ENCODE measurements around the gene RUNX1. TPM values are rescaled to one million over a fixed set of nuclear protein-coding genes. Genes with fewer than 3 reads are reported as not detected.

Gene RUNX1
- total RNA-seq, 2 donors from 2014 or later, result 112 to 136 TPM

DNA sequence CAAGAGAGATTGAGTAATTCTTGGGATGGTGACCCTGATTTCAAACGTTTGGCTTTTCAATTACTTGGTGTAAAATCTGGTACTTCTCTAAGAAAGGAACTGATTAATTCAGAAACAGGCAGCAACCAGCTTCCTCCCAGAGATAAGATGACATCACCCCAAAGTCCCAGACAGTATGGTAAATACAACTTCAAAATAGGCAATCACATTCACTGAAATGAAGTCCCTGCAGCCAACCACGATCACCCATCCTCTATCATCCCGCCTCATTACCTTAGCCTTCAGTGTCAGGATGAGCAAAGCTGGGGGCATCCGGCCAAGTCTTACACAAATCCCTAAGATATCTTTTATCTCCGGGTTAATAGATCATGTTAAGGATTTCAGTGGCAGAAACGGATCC lies 26.4 kb upstream of the RUNX1 start:
- peak; percentile 76 for ATAC-seq (replicated peaks)
- no peak overlapping the region for H3K4me3 Mint-ChIP-seq
- peaks cover 6% of the 10 kb centered on the region for H3K9me3 Mint-ChIP-seq
- no peaks in the 10 kb centered on the region for H3K36me3 Mint-ChIP-seq (ENCODE audit: low read depth)
- H3K4me1 Mint-ChIP-seq, result peaks cover 11% of the 10 kb centered on the region
- H3K27me3 Mint-ChIP-seq, result no peaks in the 10 kb centered on the region
- H3K27ac Mint-ChIP-seq, result no peak overlapping the region

GRCh38 chr21:35072960-35073359 lies 23.9 kb upstream of the RUNX1 start:
- ATAC-seq (replicated peaks), result no peak
- H3K27me3 Mint-ChIP-seq, result no peaks in the 10 kb centered on the region
- peaks cover 7% of the 10 kb centered on the region for H3K4me1 Mint-ChIP-seq
- H3K4me3 Mint-ChIP-seq, result no peak overlapping the region
- H3K27ac Mint-ChIP-seq, result no peak overlapping the region
- H3K9me3 Mint-ChIP-seq, result peaks cover 6% of the 10 kb centered on the region
- H3K36me3 Mint-ChIP-seq (ENCODE audit: low read depth), result no peaks in the 10 kb centered on the region

GRCh38 chr21:35072557-35072956 lies 23.5 kb upstream of the RUNX1 start:
- H3K4me3 Mint-ChIP-seq, result no peak overlapping the region
- no peak overlapping the region for H3K27ac Mint-ChIP-seq
- peaks cover 6% of the 10 kb centered on the region for H3K4me1 Mint-ChIP-seq
- no peaks in the 10 kb centered on the region for H3K36me3 Mint-ChIP-seq (ENCODE audit: low read depth)
- peaks cover 6% of the 10 kb centered on the region for H3K9me3 Mint-ChIP-seq
- ATAC-seq (replicated peaks), result no peak
- H3K27me3 Mint-ChIP-seq, result no peaks in the 10 kb centered on the region

DNA sequence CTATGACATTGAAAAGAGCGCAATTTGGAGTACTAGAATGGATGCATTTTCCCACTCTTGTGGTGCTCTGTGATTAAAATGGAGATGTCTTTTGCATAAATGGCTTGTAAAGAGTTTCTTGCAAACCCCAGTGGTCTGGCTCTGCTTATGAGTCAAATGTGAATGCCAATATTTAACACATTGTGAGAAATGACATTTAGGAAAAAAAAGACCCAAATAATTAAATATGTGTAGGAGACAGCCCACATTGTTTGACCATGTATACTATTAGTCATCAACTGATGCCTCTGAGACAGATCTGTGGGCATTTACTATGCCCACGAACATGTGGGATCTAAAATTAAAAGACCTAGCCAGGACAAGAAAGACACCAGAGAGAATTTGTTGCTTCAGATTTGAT lies 22.2 kb upstream of the RUNX1 start:
- Mint-ChIP-seq H3K36me3 (ENCODE audit: low read depth) (no peaks in the 10 kb centered on the region), H3K27ac (no peak overlapping the region), H3K4me1 (peaks cover 6% of the 10 kb centered on the region), H3K4me3 (no peak overlapping the region), H3K9me3 (peaks cover 6% of the 10 kb centered on the region), H3K27me3 (no peaks in the 10 kb centered on the region)
- ATAC-seq (replicated peaks), result peak; percentile 55

- Mint-ChIP-seq H3K4me3 (no peak overlapping the region), H3K4me1 (peaks cover 2% of the 10 kb centered on the region), H3K36me3 (ENCODE audit: low read depth) (no peaks in the 10 kb centered on the region), H3K9me3 (peaks cover 6% of the 10 kb centered on the region), H3K27me3 (no peaks in the 10 kb centered on the region), H3K27ac (no peak overlapping the region)
- ATAC-seq (replicated peaks), result no peak
These were observed 21.3 kb upstream of the RUNX1 start for GRCh38 chr21:35070436-35070835.

DNA sequence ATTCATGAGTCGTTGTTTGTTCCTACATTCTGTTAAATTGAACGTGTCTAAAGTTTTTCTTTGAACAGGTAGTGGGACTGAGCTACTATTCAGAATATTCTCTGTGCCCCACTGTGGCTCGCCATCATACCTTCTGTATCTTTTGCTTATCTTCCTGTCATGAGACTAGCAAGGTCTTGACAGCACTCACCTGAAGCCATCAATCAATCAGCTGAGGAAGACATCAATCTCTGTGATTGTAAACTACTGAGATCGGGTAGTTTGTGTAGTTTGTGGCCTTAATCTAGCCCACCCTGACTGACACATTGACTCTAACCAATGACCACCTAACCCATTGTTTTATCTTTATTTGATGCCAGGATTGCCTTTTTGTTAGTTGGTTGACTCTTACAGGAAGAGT lies 17.7 kb upstream of the RUNX1 start:
- Mint-ChIP-seq H3K36me3 (ENCODE audit: low read depth) (no peaks in the 10 kb centered on the region), H3K4me1 (peaks cover 5% of the 10 kb centered on the region), H3K27ac (no peak overlapping the region), H3K9me3 (no peaks in the 10 kb centered on the region), H3K27me3 (no peaks in the 10 kb centered on the region), H3K4me3 (no peak overlapping the region)
- no peak for ATAC-seq (replicated peaks)

DNA sequence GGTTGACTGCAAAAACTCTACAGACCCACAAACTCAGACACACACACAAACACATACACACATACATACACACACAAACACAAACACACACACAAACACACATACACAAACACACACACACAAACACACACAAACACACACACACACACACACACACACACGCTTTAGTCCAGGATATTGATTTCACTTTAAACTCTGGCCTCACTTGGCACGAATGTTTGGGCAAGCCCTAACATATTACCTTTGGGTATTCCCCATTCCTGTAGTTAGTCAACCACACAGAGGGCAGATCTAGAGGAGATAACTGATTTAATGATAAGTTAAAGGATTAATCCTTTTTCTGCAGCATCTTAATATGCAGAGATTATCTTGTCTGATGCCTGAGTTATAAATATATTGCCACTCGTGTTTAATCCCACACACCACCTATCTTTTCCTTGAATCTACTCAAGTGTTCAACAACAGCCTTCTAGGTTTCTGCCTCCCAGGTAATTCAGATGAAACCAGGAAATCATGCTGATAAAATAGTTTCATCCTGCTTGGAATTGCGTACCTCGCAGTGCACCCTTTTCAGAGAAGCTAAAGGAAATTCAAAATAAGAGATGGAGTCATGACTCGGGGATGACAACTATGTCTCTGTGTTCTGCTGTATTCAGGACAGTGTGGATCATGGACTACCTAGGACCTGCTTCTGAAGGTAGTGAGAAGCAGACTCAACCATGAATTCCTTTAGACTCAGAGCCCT lies 14.5 kb upstream of the RUNX1 start:
- Mint-ChIP-seq H3K4me3 (peak overlapping the region; percentile 24), H3K4me1 (peaks cover 8% of the 10 kb centered on the region), H3K27me3 (no peaks in the 10 kb centered on the region), H3K36me3 (ENCODE audit: low read depth) (no peaks in the 10 kb centered on the region), H3K9me3 (no peaks in the 10 kb centered on the region), H3K27ac (peak overlapping the region; percentile 51)
- peak; percentile 73 for ATAC-seq (replicated peaks)

- no peak for ATAC-seq (replicated peaks)
- Mint-ChIP-seq H3K27ac (no peak overlapping the region), H3K4me3 (no peak overlapping the region), H3K4me1 (peaks cover 20% of the 10 kb centered on the region), H3K9me3 (no peaks in the 10 kb centered on the region), H3K27me3 (no peaks in the 10 kb centered on the region), H3K36me3 (ENCODE audit: low read depth) (no peaks in the 10 kb centered on the region)
These were observed 12.9 kb upstream of the RUNX1 start for GRCh38 chr21:35062016-35062415.

DNA sequence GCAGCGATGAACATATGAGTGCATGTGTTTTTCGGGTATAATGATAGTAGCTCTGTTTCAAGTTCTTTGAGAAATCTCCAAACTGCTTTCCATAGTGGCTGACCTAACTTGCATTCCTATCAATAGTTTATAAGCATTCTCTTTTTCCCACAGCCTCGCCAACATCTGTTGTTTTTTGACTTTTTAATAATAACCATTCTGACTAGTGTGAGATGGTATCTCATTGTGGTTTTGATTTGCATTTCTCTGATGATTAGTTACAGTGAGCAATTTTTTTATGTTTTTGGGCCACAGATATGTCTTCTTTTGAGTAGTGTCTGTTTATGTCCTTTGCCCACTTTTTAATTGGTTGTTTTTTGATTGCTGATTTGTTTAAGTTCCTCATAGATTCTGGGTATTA lies 10.6 kb upstream of the RUNX1 start:
- H3K36me3 Mint-ChIP-seq (ENCODE audit: low read depth), result no peaks in the 10 kb centered on the region
- peaks cover 22% of the 10 kb centered on the region for H3K4me1 Mint-ChIP-seq
- H3K4me3 Mint-ChIP-seq, result peak overlapping the region; percentile 29
- H3K9me3 Mint-ChIP-seq, result no peaks in the 10 kb centered on the region
- ATAC-seq (replicated peaks), result peak; percentile 55
- H3K27ac Mint-ChIP-seq, result no peak overlapping the region
- H3K27me3 Mint-ChIP-seq, result no peaks in the 10 kb centered on the region

DNA sequence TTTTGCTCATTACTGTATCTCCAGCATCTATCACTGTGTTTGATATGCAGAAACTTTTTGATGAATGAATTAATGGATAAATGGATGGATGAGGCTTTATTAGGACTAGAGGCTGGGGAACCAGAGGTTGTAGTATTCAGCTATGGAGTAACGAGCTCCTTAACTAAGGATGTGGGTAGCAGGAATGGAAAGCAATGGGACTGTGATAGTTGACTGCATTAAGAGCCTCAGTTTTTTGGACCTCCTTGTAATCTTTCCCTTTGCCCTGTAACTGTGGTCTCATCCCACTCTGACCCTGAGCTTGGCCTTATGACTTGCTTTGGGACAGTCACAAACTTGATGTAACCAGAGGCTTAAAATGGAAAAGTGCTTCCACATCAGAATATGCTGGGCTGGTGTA lies 9.0 kb upstream of the RUNX1 start:
- Mint-ChIP-seq H3K9me3 (no peaks in the 10 kb centered on the region), H3K27ac (peak overlapping the region; percentile 24), H3K27me3 (no peaks in the 10 kb centered on the region), H3K4me3 (peak overlapping the region; percentile 29), H3K36me3 (ENCODE audit: low read depth) (no peaks in the 10 kb centered on the region), H3K4me1 (peaks cover 17% of the 10 kb centered on the region)
- no peak for ATAC-seq (replicated peaks)

DNA sequence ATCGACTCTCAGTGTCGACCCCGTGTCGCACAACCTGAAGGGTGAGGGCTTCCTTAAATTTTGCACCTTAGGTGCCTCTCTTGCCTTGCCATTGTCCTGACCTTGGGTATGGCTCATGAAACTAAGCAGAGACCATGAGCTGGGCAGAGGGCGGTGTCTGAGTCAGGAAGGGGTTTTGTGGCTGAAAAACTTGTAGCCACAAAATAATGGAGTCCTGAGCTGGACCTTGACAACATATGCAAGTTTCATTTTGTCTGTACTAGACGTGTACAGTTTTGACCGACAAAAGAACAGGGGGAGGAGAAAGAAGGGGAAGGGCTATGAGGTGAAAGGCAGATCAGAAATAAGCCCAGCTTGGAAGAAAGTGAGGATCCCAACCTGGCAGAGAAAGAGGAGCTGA lies 8.3 kb upstream of the RUNX1 start:
- Mint-ChIP-seq H3K36me3 (ENCODE audit: low read depth) (no peaks in the 10 kb centered on the region), H3K4me1 (peaks cover 17% of the 10 kb centered on the region), H3K27ac (peak overlapping the region; percentile 24), H3K9me3 (no peaks in the 10 kb centered on the region), H3K27me3 (no peaks in the 10 kb centered on the region), H3K4me3 (peak overlapping the region; percentile 29)
- ATAC-seq (replicated peaks), result peak; percentile 83

- H3K36me3 Mint-ChIP-seq (ENCODE audit: low read depth), result peaks cover 16% of the 10 kb centered on the region
- H3K27ac Mint-ChIP-seq, result no peak overlapping the region
- H3K4me3 Mint-ChIP-seq, result no peak overlapping the region
- no peak for ATAC-seq (replicated peaks)
- no peaks in the 10 kb centered on the region for H3K27me3 Mint-ChIP-seq
- H3K9me3 Mint-ChIP-seq, result no peaks in the 10 kb centered on the region
- H3K4me1 Mint-ChIP-seq, result peaks cover 42% of the 10 kb centered on the region
These were observed 4.4 kb upstream of the RUNX1 start for GRCh38 chr21:35053356-35054096.

DNA sequence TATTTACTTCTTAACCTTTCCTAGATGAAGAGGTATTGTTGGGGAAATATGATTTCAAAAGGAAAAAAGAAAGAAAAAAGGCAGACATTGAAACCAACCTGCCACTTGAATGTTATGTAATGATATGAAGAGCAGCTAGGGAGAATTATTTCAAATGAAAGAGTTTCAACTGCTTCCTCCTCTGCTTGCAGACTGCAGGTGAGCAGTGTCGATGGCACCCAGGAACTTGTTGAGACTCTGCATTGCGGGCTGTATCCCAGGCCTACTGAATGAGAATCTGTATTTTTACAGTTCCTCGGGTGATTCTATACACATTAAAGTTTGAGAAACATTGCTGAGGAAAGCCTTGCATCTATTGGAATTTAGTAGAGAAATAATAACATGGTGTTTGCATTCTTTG lies 3.7 kb upstream of the RUNX1 start:
- peaks cover 22% of the 10 kb centered on the region for H3K36me3 Mint-ChIP-seq (ENCODE audit: low read depth)
- ATAC-seq (replicated peaks), result no peak
- H3K27me3 Mint-ChIP-seq, result no peaks in the 10 kb centered on the region
- no peak overlapping the region for H3K4me3 Mint-ChIP-seq
- H3K4me1 Mint-ChIP-seq, result peaks cover 40% of the 10 kb centered on the region
- H3K9me3 Mint-ChIP-seq, result no peaks in the 10 kb centered on the region
- H3K27ac Mint-ChIP-seq, result no peak overlapping the region

DNA sequence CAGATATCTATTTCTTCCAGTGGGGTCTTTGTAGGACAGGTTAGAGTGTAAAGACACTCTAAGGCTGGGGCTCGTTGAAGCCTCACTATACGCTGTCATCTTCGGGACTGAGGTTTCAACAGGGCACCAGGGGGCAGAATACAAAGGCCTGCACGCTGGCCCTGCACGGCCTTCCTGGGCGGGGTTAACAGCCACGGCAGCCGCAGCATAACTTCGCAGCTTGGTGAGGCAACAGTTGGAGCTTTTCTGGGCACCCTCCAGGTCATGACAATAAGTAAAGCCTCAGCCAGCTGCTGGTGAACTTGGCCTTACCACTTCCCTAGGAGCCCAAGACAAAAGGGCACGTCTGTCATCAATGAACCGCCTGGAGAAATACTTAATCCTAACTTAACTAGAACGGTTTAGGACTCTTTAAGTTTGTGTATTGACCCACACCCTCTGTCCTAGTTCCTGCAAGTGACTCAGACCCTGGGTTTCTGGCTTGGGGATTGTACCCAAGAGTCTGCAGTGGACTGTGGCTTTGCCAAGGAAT lies 2.3 kb upstream of the RUNX1 start:
- H3K27me3 Mint-ChIP-seq, result no peaks in the 10 kb centered on the region
- peaks cover 37% of the 10 kb centered on the region for H3K36me3 Mint-ChIP-seq (ENCODE audit: low read depth)
- no peaks in the 10 kb centered on the region for H3K9me3 Mint-ChIP-seq
- peak overlapping the region; percentile 98 for H3K27ac Mint-ChIP-seq
- ATAC-seq (replicated peaks), result peak; percentile 43
- H3K4me1 Mint-ChIP-seq, result peaks cover 41% of the 10 kb centered on the region
- peak overlapping the region; percentile 95 for H3K4me3 Mint-ChIP-seq
